Measurements from ENCODE around the gene COL9A3. TPM values are rescaled to one million over a fixed set of nuclear protein-coding genes. Genes with fewer than 3 reads are reported as not detected.

The COL9A3 gene
- total RNA-seq, 4 donors from 2014 or later: 13.4 to 22.9 (median 18.4) TPM

DNA sequence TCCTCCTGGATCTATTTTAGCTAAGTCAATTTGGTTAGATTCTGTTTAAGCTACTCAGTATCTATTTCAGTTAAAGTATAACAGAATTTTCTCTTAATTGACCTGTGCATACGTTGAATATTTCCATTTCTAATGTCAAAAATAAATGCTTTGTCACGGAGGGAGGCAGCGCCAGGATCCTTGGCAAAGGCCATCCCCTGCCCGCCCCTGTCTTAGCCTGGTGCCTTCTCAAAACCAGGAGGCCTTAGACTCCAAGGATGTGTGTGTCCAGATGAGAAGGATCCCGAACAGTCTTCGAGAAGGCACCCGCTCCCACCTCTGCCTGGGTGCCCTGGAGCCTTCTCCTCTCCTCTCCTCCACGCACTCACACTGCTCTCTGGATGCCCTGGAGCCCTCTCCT, 22.4 kb downstream of the COL9A3 start:
- H3K9me3 ChIP-seq: no peaks in the 10 kb centered on the region
- no peak for TF ChIP-seq POLR2A (IDR thresholded peaks at IDR 0.05; ENCODE audit: low read depth)
- no peak for TF ChIP-seq POLR2AphosphoS5 (IDR thresholded peaks at IDR 0.05)
- TF ChIP-seq, protein P1, sequence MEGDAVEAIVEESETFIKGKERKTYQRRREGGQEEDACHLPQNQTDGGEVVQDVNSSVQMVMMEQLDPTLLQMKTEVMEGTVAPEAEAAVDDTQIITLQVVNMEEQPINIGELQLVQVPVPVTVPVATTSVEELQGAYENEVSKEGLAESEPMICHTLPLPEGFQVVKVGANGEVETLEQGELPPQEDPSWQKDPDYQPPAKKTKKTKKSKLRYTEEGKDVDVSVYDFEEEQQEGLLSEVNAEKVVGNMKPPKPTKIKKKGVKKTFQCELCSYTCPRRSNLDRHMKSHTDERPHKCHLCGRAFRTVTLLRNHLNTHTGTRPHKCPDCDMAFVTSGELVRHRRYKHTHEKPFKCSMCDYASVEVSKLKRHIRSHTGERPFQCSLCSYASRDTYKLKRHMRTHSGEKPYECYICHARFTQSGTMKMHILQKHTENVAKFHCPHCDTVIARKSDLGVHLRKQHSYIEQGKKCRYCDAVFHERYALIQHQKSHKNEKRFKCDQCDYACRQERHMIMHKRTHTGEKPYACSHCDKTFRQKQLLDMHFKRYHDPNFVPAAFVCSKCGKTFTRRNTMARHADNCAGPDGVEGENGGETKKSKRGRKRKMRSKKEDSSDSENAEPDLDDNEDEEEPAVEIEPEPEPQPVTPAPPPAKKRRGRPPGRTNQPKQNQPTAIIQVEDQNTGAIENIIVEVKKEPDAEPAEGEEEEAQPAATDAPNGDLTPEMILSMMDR (IDR thresholded peaks at IDR 0.05): no peak
- no peak for TF ChIP-seq EP300 (IDR thresholded peaks at IDR 0.05)
- H3K4me1 ChIP-seq: no peaks in the 10 kb centered on the region
- no peak overlapping the region for H3K27ac ChIP-seq (replicated peaks in 1 of 4)
- 93% methylated on average over 8 of the region's 8 CpGs for WGBS
- H3K27me3 ChIP-seq: peaks cover 0 to 33% (median 2%) of the 10 kb centered on the region in 4 donors
- H3K36me3 ChIP-seq: peaks cover 0 to 8% (median 0%) of the 10 kb centered on the region in 4 donors
- no peak for DNase-seq (ENCODE audit: extremely low spot score)
- H3K4me3 ChIP-seq: no peak overlapping the region
- intact Hi-C loops (cut with DNase I): no loop called here

DNA sequence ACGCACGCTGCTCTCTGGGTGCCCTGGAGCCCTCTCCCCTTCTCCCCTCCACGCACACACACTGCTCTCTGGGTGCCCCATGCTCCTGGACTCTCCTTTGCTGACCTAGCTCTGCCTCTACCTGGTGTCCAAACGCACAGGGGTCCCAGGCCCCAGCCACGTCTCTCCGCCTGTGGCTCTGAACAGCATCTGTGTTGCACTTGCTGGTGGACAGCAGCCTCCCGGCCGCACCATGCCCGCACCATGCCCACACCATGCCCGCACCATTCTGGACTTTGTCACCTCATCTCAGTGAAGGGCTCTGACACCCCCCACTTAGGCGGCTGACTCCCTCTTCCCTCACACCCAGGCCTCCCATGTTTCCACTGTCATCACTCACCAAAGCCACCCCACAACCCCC, 23.0 kb downstream of the COL9A3 start:
- intact Hi-C loops (cut with DNase I): no loop called here
- Histone ChIP-seq H3K4me1 (no peaks in the 10 kb centered on the region), H3K4me3 (no peak overlapping the region), H3K27ac (replicated peaks in 1 of 4) (no peak overlapping the region), H3K9me3 (no peaks in the 10 kb centered on the region), H3K27me3 (peaks cover 0 to 32% (median 2%) of the 10 kb centered on the region in 4 donors), H3K36me3 (peaks cover 0 to 8% (median 0%) of the 10 kb centered on the region in 4 donors)
- DNase-seq (ENCODE audit: extremely low spot score): no peak
- no peak for TF ChIP-seq POLR2A (IDR thresholded peaks at IDR 0.05; ENCODE audit: low read depth)
- TF ChIP-seq EP300 (IDR thresholded peaks at IDR 0.05): no peak
- TF ChIP-seq, protein P1 (IDR thresholded peaks at IDR 0.05): no peak
- TF ChIP-seq POLR2AphosphoS5 (IDR thresholded peaks at IDR 0.05): no peak
- WGBS: 89% methylated on average over 11 of the region's 11 CpGs

DNA sequence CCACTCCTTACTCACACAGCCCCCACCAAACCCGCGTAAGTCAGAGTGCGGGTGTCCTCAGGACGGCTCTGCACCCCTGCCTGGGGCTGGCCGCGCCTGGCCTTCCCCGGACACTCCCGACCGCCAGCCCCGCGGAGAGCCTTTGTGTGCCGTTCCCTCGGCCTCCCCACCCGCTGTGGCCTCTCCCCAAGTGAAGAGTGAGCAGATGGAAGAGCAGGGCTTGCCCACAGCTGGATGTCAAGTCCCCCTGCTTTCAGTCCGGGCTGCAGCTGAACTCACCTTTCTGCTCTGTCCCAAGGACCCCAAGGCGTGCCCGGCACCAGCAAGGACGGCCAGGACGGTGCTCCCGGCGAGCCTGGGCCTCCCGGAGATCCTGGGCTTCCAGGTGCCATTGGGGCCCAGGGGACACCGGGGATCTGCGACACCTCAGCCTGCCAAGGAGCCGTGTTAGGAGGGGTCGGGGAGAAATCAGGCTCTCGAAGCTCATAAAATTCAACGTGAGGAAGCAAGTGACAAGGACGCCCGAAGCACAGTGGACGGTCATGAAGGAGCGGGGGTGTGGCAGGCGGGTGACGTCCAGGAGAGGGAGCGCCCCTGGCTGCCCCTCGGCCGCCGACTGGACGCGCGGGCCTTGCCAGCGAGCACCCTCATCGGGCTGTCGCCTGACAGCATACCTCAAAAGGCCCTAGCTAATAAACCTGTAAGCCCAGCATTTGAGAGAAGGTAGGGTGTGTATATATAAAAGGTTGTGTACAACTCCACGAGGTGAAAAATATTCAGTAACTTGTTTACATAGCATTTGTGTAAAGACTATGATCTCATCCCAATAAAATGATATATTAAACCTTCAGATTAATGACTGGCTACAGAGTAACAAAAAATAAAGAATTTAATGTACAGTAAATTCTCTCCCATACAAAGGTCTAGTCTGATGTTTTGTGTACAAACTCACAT, 23.7 kb downstream of the COL9A3 start:
- no peak overlapping the region for H3K4me3 ChIP-seq
- no peak for TF ChIP-seq POLR2A (IDR thresholded peaks at IDR 0.05; ENCODE audit: low read depth)
- TF ChIP-seq, protein P1 (IDR thresholded peaks at IDR 0.05): no peak
- no peak for TF ChIP-seq POLR2AphosphoS5 (IDR thresholded peaks at IDR 0.05)
- no peak for TF ChIP-seq EP300 (IDR thresholded peaks at IDR 0.05)
- no peaks in the 10 kb centered on the region for H3K4me1 ChIP-seq
- intact Hi-C loops (cut with DNase I): no loop called here
- peaks cover 0 to 15% (median 2%) of the 10 kb centered on the region in 4 donors for H3K36me3 ChIP-seq
- DNase-seq (ENCODE audit: extremely low spot score): no peak
- H3K27me3 ChIP-seq: peaks cover 0 to 25% (median 2%) of the 10 kb centered on the region in 4 donors
- WGBS: 77% methylated on average over 45 of the region's 45 CpGs
- no peaks in the 10 kb centered on the region for H3K9me3 ChIP-seq
- no peak overlapping the region for H3K27ac ChIP-seq (replicated peaks in 1 of 4)

DNA sequence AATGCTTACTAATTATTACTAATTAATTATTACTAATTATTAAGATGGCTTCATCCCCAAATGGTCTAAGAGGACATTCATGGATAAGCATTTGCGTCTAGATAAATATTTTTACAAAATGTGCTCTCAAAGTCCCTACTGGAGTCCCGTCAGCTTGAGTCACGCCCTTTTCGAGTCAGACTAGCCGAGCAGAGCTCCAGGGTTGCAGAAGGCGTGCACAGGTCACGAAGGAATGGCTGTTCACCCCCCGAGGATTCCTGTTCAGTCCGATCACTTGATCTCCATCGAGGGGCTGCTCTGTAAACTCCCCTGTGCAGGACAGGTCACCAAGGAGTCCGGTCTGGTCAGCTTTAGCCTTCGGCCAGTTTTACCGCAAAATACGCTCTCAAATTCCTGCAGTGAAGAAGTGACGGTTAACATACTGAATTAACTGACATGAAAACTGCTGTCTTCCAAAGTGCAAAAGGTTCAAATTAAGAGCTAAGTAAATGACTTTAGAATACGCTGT, 24.9 kb downstream of the COL9A3 start:
- WGBS: 85% methylated on average over 16 of the region's 16 CpGs
- Histone ChIP-seq H3K9me3 (no peaks in the 10 kb centered on the region), H3K4me1 (no peaks in the 10 kb centered on the region), H3K27me3 (peaks cover 0 to 14% (median 2%) of the 10 kb centered on the region in 4 donors), H3K27ac (replicated peaks in 1 of 4) (no peak overlapping the region), H3K36me3 (peaks cover 0 to 21% (median 4%) of the 10 kb centered on the region in 4 donors), H3K4me3 (no peak overlapping the region)
- DNase-seq (ENCODE audit: extremely low spot score): no peak
- TF ChIP-seq POLR2AphosphoS5 (IDR thresholded peaks at IDR 0.05) (no peak), EP300 (IDR thresholded peaks at IDR 0.05) (no peak), POLR2A (IDR thresholded peaks at IDR 0.05; ENCODE audit: low read depth) (no peak)
- TF ChIP-seq, protein P1 (IDR thresholded peaks at IDR 0.05): no peak
- intact Hi-C loops (cut with DNase I): no loop called here

All from esophagus muscularis mucosa (tissue), 4 donors.